GM19193 (cell line): Measurements from ENCODE around the gene SHQ1.

ENCODE experiments used
- POLR2A ChIP-seq: IDR thresholded peaks from 4 replicates; pipeline ENCODE4 v1.6.1; 2011; ENCODE audit not compliant: insufficient read depth, insufficient read length; ENCODE audit errors: extremely low read depth

SHQ1 gene

DNA sequence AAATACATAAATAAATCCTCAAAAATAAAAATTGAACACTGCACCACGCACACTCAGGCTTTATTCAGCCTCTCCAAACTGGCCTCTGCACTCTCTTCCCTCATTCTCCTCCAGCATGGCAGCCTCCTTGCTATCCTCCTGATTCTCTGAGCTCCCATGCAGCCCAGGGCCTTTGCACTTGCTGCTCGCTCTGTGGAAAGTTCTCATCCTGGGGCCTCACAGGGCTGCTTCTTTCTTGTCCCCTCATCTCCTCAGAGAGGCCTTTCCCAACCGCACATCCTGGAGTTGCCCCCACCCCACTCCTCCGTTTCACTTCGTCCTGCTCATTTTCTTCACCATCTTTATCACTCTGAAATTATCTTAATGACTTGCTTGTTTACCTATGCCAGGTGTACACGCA lies 123.0 kb downstream of the SHQ1 start:
- no peak for TF ChIP-seq POLR2A

DNA sequence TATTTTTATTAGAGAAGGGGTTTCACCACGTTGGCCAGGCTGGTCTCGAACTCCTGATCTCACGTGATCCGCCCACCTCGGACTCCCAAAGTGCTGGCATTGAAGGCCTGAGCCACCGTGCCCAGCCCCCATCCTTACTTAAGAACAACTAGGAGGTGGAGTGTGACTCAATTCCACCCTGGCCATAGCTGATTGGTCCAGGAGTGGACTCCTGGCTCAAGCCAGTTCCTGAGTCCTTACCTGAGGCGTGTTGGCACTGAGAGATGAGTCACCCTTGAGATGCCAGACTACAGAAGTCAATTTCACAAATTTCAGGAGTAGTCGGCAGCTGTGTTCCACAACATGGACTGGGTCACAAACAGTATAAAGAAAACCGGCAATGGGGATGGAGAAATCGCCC lies 124.2 kb downstream of the SHQ1 start:
- TF ChIP-seq POLR2A, result no peak

- TF ChIP-seq POLR2A, result no peak
Observed at GRCh38 chr3:72722930-72723726, 125.1 kb downstream of the SHQ1 start.

DNA sequence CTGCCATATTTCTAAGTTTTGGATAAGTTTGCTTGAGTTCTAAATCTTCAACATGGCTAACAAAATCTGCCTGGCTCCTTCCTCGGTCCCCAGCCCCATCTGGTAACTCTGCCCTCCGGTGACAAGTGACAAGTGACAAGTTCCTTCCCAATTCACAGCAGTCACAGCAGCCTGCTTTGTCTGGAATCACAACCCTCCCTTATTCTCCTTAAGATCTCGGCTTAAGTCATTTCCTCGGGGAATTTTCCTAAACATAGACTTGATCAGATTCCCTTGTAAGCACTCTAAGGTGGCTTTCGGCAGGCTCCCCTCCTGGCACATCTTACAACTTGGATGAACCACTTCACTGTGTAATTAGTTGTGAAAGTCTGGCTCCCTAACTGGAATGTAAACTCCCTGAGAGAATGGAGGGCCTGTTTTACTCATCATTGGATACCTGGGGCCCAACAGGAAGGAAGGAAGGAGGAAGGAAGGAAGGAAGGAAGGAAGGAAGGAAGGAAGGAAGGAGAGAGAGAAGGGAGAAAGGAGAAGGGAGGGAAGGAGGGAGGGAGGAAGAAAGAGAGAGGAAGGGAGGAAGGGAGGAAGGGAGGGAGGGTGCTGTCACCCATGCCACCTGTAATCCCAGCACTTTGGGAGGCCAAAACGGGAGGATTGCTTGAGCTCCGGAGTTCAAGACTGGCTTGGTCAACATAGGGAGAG lies 126.4 kb downstream of the SHQ1 start:
- no peak for TF ChIP-seq POLR2A

DNA sequence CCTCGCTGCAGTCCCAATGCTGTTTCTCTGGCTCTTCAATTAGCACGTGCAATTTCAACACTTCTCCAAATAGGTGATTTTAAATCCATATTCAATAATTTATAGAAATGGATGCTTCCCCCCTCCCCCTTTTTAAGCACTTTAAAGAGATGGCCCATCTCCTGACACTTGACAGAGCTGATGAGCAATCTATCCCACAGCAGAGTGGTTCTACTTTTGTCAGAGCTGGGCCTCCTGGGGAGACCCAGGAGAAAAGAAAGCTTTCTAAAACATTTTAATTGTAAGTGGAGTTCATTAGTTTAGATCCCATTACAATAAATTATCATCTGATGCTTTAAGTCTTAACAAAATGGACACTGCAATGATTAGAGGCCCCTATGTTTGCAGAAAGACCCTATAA lies 127.7 kb downstream of the SHQ1 start:
- TF ChIP-seq POLR2A, result no peak

DNA sequence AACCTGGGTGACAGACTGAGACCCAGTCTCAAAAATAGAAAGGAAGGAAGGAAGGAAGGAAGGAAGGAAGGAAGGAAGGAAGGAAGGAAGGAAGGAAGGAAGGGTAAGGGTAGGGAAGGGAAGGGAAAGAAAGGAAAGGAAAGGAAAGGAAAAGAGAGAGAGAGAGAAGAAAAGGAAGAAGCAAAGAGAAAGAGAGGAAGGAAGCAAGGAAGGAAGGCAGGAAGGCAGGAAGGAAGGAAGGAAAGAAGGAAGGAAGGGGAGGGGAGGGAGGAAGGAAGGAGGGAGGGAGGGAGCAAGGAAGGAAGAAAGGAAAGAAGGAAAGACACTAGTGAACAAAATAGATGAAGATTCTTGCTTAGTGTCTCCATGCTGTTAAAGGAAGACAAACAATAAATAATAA lies 129.1 kb downstream of the SHQ1 start:
- TF ChIP-seq POLR2A, result no peak

DNA sequence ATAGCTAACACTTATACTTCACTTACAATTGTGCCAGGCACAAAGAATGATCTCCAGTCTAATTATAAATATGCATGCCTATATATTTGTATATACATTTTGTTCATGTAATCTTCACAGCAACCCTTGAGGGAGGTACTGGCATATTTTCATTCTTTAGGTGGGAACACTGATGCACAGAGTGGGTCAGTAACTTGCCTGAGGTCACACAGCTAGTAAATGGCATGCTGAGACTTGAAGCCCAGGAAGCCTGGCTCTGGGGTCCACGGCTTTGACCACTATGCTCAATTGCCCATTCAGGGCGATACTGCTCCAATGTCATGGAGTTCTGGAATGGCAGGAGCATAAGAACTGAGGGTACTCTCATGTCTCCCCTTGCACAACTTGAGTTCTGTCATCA lies 139.8 kb downstream of the SHQ1 start:
- TF ChIP-seq POLR2A, result no peak

DNA sequence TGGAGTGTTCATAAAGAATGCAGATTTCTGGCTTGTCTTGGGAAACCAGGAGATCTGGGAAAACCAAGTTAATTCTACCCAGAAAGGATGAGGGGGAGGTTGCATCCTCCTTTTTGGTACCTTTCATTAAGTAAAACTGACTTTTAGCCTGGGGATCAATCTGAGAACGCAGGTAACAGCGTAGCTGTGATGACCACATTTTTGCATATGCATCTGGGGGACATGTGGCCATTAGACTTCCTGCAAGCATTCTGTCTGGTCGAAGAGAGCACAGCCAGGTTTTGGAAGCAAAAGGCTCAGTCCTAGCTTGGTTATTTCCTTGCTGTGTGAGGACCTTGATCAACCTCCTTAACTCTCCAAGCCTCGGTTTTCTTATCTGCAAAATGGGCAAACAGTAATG lies 145.2 kb downstream of the SHQ1 start:
- TF ChIP-seq POLR2A, result no peak

GRCh38 chr3:72702390-72702789 lies 145.9 kb downstream of the SHQ1 start:
- TF ChIP-seq POLR2A, result no peak

DNA sequence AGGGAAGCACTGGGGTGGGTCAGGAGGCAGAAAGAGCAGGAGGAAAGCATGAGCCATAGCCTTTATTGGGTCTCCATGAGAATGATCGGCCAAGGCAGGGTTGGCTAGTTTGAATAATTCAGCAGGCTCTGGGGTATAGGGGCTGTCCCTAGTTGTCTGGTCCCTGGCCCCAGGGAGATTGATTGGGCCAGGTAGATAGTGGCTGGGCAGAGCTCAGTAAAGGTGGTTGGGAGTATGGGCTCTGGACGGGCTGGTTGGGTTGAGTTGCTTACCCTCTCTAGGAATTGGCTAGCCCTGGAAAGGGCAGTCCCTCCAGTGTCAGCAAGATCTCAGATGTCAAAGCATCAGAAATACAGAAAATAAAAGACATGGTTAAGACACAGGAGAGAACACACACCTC lies 148.1 kb downstream of the SHQ1 start:
- no peak for TF ChIP-seq POLR2A

- TF ChIP-seq POLR2A, result no peak
Observed at GRCh38 chr3:72699631-72700030, 148.6 kb downstream of the SHQ1 start.
